MV-4-11 (cell line): ENCODE results near the gene KCNJ5.

Source experiments
- DNase-seq: peaks from one replicate; lab custom pipeline; 2025; lab: John Stamatoyannopoulos, UW

KCNJ5 gene

GRCh38 chr11:128871168-128871610 is 20.0 kb upstream of the KCNJ5 start:
- no peak for DNase-seq

DNA sequence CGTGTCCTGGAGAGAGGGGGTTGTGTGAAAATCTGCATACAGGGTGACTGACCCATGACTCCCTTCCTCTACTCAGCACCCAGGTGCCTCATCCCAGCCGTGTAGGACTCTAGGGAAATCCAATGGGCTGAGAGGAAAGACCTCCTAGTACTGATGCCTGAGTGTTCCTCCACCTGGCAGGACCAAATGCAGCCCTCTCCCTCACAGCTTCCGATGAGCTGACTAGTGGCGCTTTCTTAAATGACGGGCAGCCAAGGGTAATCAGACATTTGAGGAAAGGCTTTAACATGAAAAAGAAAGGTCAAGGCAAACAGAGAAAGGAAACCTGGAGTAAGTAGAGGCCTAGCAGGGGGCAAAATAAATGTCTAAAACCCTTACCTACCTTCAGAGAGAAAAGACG is 19.1 kb upstream of the KCNJ5 start:
- no peak for DNase-seq

GRCh38 chr11:128872594-128872993 is 18.6 kb upstream of the KCNJ5 start:
- DNase-seq = no peak

DNA sequence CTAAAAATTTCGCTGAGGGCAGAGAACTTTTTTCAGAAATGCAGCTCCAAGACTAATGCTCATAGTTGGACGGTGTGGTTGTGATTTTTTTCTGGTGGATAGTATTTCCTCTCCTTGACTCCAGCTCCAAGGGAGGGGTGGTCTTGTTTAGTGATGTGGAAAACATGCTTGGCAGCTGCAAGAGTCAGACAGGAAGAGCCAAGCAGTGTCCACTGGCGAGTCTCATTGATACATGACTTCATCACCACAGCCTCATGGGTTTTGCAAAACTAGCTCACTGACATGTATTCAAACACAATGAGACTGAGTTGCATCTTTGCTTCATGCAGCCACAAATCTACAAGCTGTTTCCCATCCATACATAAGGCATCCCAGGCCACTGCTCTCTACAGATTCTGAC is 16.7 kb upstream of the KCNJ5 start:
- DNase-seq = no peak

DNA sequence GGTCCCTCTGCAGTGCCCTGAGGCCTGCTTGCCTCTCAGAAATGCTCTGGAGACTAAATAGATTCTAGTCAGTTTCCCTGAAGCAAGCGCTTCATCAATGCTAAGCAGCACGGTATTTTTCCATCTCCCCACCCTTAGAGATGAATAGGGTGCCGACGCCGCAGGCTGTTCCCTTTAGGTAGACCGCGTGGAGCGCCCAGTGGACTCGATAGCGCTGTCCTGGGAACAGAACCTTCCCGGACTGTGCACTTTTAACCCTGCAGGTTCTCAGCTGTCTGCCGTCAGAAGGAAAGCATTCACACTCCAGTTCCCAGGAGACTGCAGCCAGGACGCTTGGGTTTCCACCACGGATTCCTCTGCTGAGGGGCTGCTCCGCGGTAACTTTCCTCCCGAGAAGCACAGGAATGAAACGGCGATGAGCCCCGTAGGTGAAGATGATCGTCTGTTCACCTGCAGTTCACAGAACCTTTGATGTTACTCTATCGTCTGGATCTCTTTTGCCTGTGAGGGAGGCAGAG is 15.0 kb upstream of the KCNJ5 start:
- DNase-seq = no peak

DNA sequence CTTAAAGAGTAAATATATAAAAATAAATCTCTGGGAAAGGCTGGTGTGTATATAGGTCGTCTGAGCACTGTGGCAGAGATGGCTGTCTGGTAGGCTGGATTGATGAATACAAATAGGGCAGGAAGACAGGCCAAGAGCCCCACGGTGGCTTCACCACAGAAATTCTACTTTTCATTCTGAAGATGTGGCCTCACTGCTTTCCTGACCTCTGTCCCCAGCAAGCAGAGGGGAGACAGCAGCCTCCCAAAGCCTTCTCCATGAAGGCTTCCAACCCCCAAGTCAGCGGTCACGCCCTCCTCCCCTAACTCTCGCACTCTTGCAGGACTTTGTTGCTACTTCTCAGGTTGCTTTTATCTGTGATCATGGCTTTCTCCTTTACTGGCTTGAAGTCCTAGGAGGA is 13.4 kb upstream of the KCNJ5 start:
- no peak for DNase-seq

DNA sequence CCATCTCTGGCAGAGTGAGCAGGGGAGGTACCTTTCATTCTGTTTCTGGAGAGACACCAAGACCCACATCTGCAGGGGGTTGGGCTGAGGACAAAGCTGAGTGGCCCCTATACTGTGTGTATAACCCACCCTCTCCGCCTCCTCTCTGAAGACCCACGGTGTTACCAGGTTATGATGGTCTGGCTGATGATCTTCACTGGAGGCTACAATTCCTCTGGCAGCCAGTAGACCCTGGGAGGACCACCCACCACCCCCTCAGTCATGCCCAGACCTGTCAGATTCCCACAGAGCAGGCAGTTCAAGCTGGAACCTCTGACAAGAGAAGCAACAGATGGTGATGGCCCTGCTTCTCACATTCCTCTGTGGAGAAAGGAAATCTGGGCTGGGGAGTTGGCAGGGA is 12.7 kb upstream of the KCNJ5 start:
- DNase-seq = no peak

- no peak for DNase-seq
Measured at GRCh38 chr11:128879817-128880216, 11.3 kb upstream of the KCNJ5 start.

DNA sequence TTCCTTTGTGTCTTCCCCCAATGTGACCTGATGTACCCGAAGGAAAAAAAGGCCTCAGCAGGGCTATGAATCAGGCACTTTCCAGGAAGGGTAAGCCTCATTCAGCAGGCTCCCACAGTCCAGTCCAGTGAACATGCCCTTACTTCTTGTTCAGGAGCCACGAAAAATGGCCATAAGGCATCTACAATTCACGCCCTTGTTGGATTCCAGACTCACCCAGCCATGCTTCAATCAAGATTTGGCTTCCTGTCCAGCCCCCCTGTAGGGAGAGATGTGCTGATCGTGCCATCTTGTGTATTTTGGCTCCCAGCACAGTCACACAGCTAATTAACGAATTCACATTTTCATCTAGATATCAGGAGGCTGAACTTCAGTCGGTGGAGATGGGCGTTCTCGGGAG is 9.9 kb upstream of the KCNJ5 start:
- no peak for DNase-seq

GRCh38 chr11:128882451-128882850 is 8.7 kb upstream of the KCNJ5 start:
- DNase-seq = no peak

DNA sequence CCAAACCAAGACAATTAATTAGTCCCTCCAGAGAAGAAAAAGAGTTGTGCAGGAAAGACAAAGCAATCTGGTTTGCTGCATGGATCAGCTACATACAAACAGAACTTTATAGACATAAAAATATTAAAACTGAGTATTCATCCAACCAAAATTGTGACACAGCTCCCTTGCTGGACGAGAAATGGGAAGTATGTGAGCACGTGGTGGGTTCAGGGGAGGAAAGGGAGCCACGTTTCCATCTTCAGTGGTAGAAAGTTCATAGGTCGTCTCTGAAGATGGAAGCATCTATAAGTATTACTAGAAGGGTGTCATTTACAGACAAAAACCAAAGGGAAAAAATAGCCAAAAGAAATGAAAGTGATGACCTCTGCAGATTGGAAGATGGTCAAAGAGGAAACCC is 7.1 kb upstream of the KCNJ5 start:
- DNase-seq = no peak

GRCh38 chr11:128884703-128885338 is 6.3 kb upstream of the KCNJ5 start:
- DNase-seq = peak; percentile 8

- no peak for DNase-seq
Measured at GRCh38 chr11:128886406-128887124, 4.6 kb upstream of the KCNJ5 start.

DNA sequence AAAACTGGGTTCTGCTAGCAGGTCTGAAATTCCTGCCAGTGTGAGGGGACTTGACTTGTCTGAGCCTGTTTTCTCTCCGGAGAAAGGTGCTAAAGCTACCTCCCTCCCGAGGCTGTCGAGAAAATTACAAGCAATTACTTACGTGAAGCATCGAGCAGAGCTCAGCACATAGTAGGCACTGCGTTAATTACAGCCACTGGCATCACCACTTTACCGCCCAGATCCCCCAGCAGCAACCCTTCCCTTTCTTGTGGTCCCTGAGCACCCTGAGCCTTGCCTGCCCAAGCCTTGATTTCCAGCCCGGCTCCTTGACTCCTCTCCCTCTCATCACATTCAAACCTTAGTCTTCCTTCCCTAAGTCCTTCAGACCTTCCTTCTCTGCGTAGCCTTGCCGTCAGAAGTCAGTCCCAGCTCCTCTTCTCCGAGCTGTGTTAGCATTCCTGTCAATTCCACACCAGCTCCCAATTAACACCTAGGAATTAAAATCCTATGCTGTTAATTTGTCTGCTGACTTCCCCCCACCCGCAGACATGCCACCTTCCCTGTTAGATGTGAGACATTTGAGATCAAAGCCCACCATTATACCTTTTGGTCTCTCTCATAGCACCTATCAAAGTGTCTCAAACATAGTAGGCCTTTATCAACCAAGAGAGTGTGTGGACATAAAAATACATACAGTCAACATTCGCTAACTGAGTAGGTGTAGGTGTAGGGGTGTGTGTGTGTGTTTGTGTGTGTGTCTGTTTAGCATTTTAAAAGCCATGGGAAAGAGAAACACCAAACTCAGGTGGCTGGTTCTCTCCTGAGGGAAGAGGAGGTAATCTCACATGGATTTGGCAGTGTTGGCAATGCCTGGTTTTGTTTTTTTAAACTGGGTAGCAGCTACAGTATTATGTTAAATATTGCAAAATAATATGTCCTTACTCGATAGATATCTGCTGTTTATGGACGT is 2.8 kb upstream of the KCNJ5 start:
- no peak for DNase-seq

DNA sequence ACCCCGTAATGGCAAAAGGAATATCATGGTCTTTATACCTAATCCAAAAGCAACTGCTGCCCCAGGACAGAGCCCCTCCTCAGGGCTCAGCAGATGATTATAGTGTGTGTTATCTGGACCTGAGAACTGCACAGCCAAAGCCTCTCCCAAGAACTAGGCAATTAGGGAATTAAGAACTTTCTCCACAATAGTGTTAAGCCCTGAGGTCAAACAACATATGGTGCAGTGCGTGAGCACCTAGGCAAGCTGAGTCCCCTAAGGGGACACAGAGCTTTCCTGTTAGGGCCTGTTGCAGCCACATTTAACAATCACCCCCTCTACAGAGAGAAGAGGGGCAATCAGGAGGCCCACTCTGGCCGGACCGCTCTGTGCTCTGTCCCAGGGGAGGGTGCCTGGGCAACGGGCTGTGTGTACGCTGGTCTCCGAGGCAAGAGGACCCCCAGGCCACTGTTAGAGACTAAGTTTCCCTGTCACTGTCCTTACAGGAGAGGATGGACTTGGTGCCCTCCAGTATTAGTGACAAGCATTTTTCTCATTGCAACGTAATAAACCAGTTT is 1.4 kb upstream of the KCNJ5 start:
- no peak for DNase-seq

DNA sequence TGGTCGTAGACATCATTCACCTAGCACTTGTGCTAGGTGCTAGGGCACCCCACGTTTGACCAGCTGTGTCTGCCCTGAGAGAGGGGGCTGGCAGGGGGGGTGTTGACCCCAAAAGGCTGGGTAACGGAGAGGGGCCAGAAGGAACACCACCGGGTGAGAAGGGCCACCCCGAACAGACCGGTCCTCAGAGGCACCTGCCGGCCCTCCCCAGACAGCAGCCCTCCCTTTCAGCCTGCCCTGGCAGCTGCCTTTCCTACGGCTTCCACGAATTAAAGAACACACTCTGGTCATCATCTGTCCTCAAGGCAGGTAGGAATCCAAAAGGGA is 977 bp upstream of the KCNJ5 start:
- no peak for DNase-seq

DNA sequence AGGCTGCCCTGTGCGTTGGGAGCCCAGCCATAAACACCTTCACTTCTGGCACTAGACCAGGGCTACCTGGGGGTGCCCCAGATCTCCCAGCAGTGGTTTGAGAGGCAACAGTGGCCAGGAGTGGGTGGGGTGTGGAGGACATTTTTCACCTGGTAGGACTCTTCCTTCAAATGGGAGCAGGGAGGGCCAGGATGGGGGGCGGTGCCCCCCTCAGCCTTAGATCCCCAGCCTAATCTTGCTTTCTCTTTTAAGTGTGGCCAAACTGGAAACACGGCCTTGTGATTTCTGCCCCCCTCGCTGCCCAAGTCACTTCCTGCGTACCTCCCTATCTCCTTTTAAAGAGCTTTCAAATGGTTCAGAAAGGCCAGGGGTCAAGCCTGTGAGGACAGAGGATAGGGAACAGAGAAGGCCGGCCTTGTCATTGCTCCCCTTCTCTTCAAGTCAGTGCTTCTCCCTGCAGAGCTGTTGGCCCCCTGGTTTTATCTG is 800 bp downstream of the KCNJ5 start:
- no peak for DNase-seq

DNA sequence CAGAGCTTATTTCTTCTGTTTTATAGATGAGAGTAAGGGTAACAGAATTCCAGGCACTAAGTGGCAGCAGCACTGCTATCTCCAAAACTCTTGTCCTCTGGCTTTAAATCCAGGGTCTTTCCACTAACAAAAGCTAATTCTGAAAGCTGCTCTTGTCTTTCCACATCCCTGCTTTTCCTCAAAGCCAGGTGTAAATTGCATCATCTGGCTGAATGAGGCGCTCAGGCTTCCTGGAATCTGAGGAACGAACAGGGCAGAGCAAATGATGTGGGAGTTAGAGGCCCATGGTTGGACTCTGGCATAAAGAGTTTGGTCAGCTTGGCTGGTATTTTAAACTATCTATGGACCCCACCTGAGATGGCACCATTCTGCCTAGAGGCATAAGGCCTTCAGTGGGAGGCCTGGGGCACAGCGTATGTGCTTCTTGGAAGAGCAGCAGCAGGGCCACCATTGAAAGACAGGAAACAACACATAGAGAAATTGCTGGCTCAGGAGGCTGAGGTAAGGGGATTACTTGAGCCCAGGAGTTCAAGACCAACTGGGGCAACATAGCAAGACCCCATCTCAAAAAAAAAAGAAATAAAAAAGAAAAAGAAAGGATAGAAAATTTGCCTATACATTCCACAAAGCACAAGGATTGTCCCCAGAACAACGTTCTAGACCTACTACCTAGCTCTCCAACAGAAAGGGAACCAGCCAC is 1.9 kb downstream of the KCNJ5 start:
- DNase-seq = no peak

GRCh38 chr11:128893578-128894285 is 2.6 kb downstream of the KCNJ5 start:
- no peak for DNase-seq

- DNase-seq = no peak
Measured at GRCh38 chr11:128894286-128894681, 3.1 kb downstream of the KCNJ5 start.

- DNase-seq = no peak
Measured at GRCh38 chr11:128894685-128895084, 3.5 kb downstream of the KCNJ5 start.
